NAMALWA (cell line): ENCODE measurements around the gene ATP6V1E1.
A peak's percentile ranks its signal among the peaks of the same experiment; 100 is the strongest.
"Not testable (repeated sequence)": the region's sequence is repeated elsewhere in the genome, so short reads cannot be mapped to it uniquely, and the experiment has no call there.

ENCODE experiments used
- DNase-seq: peaks from one replicate; pipeline ENCODE4 v3.0.0-alpha.2; 2015; ENCODE audit warnings: low spot score

ATP6V1E1 gene

GRCh38 chr22:17628406-17629172 is at the start of gene ATP6V1E1:
TSS of gene ATP6V1E1 (minus strand) at chr22:17628749. CDS start at chr22:17628635, 114 bp downstream.
- peak; percentile 97 for DNase-seq

- no peak for DNase-seq
Measured at GRCh38 chr22:17675584-17675983, 47.0 kb upstream of the ATP6V1E1 start.

GRCh38 chr22:17674152-17674551 is 45.6 kb upstream of the ATP6V1E1 start:
- no peak for DNase-seq

DNA sequence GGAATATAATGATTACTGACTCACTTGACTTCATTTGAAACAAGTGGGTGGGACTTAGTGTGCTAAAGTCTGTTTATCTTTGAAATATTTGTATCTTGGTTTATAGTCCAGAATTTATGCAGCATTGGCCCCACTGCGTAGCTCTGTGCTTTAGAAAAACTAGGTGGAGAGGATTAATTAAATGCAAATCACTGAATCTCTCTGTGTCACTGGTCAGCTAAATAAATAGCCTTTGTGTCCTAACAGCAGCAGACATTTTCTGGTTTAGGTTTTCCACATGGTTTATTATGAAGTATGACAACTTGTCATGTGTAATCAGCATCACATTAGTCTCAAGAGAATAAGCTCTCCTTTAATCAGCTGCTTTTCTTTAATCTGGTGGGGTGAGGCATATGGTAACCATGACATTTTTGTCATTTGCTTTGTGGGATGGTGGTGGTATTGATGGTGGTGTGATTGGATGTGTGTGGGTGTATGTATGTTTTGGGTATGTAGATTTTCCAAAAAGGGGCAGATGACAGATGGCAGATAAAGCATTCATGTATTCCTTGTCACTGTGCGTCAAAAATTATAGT is 44.0 kb upstream of the ATP6V1E1 start:
- no peak for DNase-seq

GRCh38 chr22:17671521-17672092 is 43.1 kb upstream of the ATP6V1E1 start:
- DNase-seq = not testable (repeated sequence)

DNA sequence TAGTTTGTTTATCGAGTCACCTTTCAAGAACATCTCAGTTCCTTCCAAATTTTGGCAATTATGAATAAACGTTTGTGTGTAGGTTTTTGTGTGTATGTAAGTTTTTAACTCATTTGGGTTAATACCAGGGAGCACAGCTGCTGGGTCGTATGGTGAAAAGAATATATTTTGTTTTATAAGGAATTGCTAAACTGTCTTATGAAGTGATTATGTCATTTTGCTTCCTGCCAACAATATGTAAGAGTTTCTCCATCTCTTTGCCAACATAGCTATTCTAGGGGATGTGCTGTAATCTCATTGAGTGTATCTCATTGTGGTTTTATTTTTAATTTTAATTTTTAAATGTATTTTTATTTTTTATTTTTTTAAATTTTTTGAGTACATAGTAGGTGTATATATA is 37.3 kb upstream of the ATP6V1E1 start:
- DNase-seq = no peak

- DNase-seq = no peak
Measured at GRCh38 chr22:17665248-17665647, 36.7 kb upstream of the ATP6V1E1 start.

GRCh38 chr22:17664414-17665055 is 36.0 kb upstream of the ATP6V1E1 start:
- DNase-seq = no peak

- DNase-seq = no peak
Measured at GRCh38 chr22:17656870-17657395, 28.4 kb upstream of the ATP6V1E1 start.

DNA sequence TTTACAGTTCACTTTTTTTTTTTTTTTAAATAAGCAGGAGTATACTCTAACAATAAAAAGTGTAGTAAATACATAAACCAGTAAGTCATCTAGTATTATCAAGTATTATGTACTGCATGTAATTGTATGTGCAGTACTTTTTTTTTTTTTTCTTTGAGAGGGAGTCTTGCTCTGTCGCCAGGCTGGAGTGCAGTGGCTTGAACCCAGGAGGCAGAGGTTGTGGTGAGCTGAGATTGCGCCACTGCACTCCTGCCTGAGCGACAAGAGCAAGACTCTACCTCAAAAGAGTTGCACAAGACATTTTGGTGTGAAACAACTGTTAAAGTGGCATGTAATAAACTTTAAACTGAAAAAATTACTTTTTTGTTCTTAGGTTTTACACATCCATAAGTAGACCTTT is 26.7 kb upstream of the ATP6V1E1 start:
- no peak for DNase-seq

DNA sequence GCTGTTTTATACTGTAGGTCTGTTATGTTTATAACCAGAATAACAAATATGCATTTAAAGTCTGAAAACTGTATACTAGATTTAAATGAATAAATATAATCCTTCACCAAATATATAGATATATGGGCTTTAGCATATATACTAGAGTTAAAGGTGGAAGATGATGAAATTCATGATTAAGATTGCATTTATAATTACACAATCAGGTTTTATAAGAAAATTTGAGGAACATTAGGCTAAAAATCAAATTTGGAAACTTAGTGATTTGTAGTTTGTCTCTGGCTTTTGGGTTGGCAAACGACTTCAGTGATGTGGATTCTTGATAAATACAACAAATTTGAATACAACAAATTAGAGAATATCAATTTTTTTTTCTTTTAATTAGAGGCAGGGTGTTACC is 20.0 kb upstream of the ATP6V1E1 start:
- DNase-seq = no peak

DNA sequence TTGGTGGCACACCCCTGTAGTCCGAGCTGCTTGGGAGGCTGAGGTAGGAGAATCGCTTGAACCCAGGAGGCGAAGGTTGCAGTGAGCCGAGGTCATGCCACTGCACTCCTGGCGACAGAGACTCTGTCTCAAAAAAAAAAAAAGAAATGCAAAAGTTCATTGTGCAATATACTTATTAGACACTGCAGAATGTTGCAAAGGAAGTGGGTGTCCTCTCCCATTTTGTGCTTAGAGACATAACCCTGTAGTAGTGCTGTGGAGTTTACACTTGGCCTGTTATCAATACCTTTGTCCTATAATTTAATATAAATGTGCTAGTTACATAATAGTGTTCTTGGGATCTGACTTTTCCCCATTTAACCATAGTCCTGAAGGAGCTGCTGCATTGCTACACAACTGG is 19.4 kb upstream of the ATP6V1E1 start:
- DNase-seq = no peak

- no peak for DNase-seq
Measured at GRCh38 chr22:17647452-17647851, 18.9 kb upstream of the ATP6V1E1 start.

- DNase-seq = not testable (repeated sequence)
Measured at GRCh38 chr22:17642357-17642756, 13.8 kb upstream of the ATP6V1E1 start.

- DNase-seq = no peak
Measured at GRCh38 chr22:17641269-17641668, 12.7 kb upstream of the ATP6V1E1 start.

GRCh38 chr22:17639247-17639741 is 10.7 kb upstream of the ATP6V1E1 start:
- DNase-seq = peak; percentile 82

DNA sequence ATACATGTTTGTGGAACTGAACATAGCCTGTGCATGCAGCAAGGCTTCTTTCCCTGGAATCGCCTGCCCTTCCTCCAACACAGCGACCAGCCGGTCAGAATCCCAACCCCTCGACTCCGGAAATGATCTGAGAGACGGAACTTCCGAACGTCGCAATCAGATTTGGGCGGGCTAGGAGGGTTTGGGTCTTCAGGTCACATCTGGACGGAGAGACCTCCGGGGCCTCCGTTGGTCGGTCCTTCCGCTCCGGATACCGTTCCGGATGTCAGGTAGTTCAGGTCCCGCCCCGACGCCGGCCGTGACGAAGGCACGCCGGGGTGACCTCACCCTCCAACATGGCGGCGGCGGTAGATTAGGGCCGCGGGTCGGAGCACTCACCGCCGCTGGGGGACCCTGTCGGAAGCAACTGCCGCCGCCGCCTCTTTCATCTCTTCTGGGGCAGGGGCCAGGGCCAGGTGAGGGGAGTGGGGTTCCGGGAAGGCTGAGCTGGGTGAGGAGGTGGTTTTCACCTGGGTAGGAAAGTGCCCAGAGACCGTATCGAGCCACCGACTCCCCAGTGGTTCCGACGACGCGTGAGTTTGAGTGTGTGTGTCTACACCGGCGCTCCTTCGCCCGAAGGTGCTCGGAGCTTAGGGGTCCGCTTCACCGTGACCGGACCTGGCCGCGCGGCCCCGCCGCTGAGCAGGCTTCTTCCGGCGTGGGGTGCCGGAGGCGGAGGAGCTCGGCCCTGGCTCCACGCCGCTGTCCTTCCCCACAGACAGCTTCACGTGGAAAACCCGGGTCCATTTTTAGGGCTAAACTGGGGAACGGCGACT is 10.1 kb upstream of the ATP6V1E1 start, which contains the start of gene BCL2L13:
Gene BCL2L13 (plus strand): TSS at position 326 of the 815 bp plus-strand sequence. CDS start 16,955 bp downstream, outside the sequence.
- peak; percentile 96 for DNase-seq

- no peak for DNase-seq
Measured at GRCh38 chr22:17638182-17638431, 9.6 kb upstream of the ATP6V1E1 start.

DNA sequence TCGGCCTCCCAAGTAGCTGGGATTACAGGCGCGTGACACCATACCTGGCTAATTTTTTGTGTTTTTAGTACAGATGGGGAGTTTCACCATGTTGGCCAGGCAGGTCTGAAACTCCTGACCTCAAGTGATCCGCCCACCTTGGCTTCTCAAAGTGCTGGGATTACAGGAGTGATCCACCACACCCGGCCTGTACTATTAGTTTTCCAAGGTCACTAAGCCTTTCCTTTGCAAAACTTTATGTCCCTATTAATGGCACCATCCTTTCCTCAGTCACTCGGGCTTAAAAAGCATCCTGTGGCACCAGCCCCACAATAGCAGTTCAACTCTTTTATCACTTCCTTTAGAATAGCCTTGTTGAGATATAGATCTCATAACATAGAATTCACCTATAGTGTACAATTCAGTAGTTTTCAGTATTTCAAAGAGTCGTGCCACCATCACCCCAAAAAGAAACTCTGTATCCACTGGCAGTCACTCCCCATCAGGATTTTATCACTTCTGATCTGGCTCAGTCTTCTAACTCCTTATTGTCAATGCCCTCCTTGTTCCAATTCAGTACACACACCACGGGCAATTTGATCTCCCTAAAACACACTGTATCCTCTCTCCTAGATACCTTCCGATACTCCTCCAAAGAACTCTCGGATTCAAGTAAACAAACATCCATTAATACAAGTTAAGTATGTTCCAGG is 9.1 kb upstream of the ATP6V1E1 start:
- DNase-seq = no peak

DNA sequence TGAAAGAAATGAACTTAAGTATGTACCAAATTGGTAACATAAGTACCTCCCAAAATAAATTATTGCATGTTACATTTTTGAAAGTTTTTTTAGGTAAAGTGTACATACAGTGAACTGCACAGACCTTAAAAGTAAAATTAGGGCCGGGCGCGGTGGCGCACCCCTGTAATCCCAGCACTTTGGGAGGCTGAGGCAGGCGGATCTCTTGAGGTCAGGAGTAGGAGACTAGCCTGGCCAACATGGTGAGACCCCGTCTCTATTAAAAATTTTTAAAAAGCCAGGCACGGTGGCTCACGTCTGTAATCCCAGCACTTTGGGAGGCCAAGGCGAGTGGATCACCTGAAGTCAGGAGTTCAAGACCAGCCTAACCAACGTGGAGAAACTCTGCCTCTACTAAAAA is 8.3 kb upstream of the ATP6V1E1 start:
- not testable (repeated sequence) for DNase-seq

DNA sequence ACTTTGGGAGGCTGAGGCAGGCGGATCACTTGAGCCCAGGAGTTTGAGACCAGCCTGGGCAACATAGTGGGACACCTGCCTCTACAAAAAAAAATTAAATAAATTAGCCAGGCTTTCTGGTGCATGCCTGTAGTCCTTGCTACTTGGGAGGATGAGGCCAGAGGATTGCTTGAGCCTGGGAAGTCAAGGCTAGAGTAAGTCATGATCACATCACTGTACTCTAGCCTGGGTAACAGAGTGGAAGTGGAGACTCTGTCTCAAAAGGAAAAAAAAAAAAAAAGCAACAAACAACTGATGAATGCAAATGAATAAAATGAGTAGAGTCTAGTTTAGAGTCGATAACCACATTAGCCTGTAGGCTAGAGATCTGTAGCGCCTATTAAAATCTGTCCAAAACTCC is 6.1 kb upstream of the ATP6V1E1 start:
- DNase-seq = no peak
